Astrocyte of the cerebellum (primary cell): ENCODE measurements around the gene NCMAP.

Experiments used
- DNase-seq: peaks from one replicate; pipeline ENCODE4 v3.0.0-alpha.2; 2011; ENCODE audit warnings: low read depth
- H3K4me3 ChIP-seq: 2 replicates; pipeline ENCODE4 v1.5.1; 2011; ENCODE audit warnings: mild to moderate bottlenecking, low read depth, low read length, moderate library complexity
- in situ Hi-C: cut with HindIII; loops from 2 replicates; pipeline ENCODE4 v1.10.0; 2017; ENCODE audit warnings: low sequenced_read_pairs
- TF ChIP-seq, protein P1 (sequence below): IDR thresholded peaks from 2 replicates; pipeline ENCODE4 v1.5.1; 2012; ENCODE audit warnings: low read length, low read depth, moderate library complexity, mild to moderate bottlenecking; ENCODE audit errors: missing control alignments

The NCMAP gene

DNA sequence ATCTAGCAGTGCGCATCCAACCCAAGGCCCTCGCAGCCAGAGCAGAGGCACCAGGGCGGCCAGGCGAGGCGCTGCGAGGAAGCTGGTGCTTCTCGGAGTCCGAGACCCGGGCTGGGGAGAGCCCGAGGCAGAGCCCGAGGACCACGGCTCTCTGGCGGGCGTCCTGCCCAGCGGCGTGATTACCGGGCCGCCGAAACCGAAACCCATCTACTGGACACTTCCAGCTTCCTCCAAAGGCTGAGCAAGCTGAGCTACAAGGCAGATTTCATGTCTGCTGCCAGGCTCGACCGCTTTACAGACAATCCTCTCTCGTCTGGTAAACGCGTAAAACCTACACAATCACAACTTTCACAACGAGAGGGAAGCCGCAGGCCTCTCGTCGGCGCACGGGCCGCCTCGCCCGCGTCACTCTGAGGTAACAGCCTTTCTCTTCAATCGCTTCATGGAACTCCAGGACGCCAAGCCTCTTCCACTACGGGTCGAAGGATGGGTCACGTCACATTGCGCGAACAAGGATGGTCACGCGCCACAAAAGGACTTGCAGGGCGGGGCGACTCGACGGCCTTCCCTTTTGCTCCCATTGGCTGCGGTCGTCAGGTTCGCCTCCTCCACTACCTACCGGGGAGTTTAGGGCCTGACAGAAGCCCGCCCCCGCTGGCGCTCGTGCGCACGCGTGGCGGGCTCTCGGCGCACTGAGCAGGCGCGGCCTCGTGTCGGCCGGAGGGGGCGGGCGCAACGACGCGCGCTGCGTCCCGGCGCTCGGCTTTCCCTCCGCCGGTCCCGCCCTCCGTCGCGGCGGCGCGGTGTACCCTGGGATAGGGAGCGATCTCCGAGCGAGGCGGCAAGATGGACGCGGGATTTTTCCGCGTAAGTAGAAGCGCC lies 86.8 kb downstream of the NCMAP start, which contains the start of gene SRRM1:
Gene SRRM1, plus strand, starts transcription at position 822 of the 882 bp plus-strand sequence. Its CDS starts 25 bp downstream, at position 847.
- DNase-seq, result peak; percentile 100
- H3K4me3 ChIP-seq, result peak within 1 kb of the TSS; percentile 96
- TF ChIP-seq, protein P1, sequence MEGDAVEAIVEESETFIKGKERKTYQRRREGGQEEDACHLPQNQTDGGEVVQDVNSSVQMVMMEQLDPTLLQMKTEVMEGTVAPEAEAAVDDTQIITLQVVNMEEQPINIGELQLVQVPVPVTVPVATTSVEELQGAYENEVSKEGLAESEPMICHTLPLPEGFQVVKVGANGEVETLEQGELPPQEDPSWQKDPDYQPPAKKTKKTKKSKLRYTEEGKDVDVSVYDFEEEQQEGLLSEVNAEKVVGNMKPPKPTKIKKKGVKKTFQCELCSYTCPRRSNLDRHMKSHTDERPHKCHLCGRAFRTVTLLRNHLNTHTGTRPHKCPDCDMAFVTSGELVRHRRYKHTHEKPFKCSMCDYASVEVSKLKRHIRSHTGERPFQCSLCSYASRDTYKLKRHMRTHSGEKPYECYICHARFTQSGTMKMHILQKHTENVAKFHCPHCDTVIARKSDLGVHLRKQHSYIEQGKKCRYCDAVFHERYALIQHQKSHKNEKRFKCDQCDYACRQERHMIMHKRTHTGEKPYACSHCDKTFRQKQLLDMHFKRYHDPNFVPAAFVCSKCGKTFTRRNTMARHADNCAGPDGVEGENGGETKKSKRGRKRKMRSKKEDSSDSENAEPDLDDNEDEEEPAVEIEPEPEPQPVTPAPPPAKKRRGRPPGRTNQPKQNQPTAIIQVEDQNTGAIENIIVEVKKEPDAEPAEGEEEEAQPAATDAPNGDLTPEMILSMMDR, result peak; percentile 20
- in situ Hi-C loops, result no loop called here

GRCh38 chr1:24643363-24644099 lies 87.6 kb downstream of the NCMAP start:
- DNase-seq, result no peak
- in situ Hi-C loops, result no loop called here
- TF ChIP-seq, protein P1, result no peak
- H3K4me3 ChIP-seq, result peak overlapping the region; percentile 96

GRCh38 chr1:24644100-24644384 lies 88.2 kb downstream of the NCMAP start:
- TF ChIP-seq, protein P1, result no peak
- in situ Hi-C loops, result no loop called here
- DNase-seq, result no peak
- peak overlapping the region; percentile 96 for H3K4me3 ChIP-seq

DNA sequence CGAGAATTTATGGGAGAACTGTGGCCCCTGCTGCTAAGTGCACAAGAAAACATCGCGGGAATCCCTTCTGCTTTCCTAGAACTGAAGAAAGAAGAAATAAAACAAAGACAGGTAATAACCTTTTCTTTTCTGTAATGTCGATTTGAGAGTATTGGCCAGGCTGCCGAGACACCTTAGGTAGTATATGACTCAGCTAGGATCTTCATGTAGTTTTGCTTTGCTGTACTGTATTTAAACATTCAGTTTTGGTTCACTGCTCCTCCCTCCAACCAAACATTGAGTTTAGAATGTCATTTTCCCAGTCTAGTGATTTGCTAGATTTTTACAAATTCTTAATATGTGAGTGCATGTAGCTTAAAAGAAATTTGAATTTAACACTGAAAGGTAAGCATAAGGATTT lies 93.0 kb downstream of the NCMAP start:
- in situ Hi-C loops, result no loop called here
- no peak for DNase-seq
- TF ChIP-seq, protein P1, result no peak
- H3K4me3 ChIP-seq, result no peak overlapping the region

- in situ Hi-C loops, result loop anchor here (25.0 kb wide), 1 partner anchor 560 kb away; no protein-coding TSS in a partner anchor
- DNase-seq, result no peak
Measured at GRCh38 chr1:24652382-24652781, 96.5 kb downstream of the NCMAP start.

DNA sequence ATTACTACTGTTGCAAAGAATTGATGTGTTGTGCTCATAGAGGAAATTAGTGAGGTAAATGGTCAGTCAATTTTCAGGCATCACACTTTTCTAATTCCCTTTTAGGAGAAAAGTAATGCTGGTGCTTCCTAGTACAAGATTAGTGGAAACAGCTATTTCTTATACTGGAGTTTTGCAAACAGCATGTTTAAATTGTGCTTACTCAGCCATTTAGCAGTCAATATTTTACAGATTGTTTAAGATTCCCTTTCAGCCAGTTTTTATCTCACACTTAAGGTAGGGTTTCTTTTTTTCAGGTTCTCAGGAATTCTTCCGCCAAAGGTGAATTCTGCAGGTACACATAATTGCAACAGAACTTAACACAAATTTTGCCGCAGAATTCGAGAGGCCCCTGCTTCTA lies 98.1 kb downstream of the NCMAP start:
- TF ChIP-seq, protein P1, result no peak

More at GRCh38 chr1:24652382-24652781, 96.5 kb downstream of the NCMAP start:
- TF ChIP-seq, protein P1, result no peak
- no peak overlapping the region for H3K4me3 ChIP-seq

More for the DNA sequence above, 98.1 kb downstream of the NCMAP start:
- no peak overlapping the region for H3K4me3 ChIP-seq
- no peak for DNase-seq
- in situ Hi-C loops, result loop anchor here (25.0 kb wide), 1 partner anchor 558 kb away; no protein-coding TSS in a partner anchor
